G401 (cell line): ENCODE results near the gene NRCAM. TPM values are rescaled to one million over a fixed set of nuclear protein-coding genes. Genes with fewer than 3 reads are reported as not detected.

ENCODE experiments used
- DNase-seq: peaks from one replicate; pipeline ENCODE4 v3.0.0-alpha.2; 2015; ENCODE audit warnings: low spot score
- in situ Hi-C: cut with HindIII; loops from 2 replicates; pipeline ENCODE4 v1.10.0; 2016; ENCODE audit warnings: low sequenced_read_pairs, mixed read lengths
- total RNA-seq: library from RNA; depleted of rRNA; stranded (reverse); fragments of >200 nt; shearing (Covaris generic); gene quantifications from 2 replicates; pipeline ENCODE4 v1.2.3, GENCODE V29; 2014

Gene NRCAM
- total RNA-seq, 1 experiment from 2014 or later = not detected

DNA sequence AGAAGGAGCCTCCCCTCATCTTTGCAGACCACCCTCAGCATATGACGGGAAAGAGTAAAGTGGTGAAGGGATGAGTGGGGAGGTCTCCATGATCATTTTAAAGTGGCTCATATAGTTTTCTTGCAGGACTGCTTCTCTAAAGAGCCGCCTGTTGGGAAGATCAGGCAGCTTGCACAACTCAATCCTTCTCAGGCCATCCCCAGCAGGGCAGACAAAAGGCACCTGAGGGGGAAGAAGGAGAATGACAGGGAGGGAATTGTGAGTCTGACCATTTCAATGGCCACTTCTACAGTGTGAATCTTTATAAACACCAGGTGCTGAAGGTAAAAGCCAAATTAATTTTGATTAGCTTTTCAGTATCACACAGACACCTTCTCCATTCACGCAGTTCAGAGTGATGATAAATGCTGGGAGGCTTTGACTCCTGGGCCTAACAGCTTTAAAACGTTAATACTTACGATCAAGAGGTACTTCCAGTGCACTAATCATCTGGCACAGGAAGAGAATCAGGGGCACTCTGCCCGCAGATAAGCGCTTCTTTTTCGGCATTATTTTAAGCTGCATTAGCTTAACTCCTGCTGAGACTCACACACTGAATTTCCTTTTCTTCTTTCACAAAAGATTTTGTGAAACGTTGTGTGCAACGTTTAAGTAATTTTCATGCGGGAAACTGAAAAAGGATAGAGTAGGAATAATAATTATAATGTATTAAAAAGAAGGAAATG is 216.6 kb downstream of the NRCAM start:
- in situ Hi-C loops = no loop called here
- no peak for DNase-seq

DNA sequence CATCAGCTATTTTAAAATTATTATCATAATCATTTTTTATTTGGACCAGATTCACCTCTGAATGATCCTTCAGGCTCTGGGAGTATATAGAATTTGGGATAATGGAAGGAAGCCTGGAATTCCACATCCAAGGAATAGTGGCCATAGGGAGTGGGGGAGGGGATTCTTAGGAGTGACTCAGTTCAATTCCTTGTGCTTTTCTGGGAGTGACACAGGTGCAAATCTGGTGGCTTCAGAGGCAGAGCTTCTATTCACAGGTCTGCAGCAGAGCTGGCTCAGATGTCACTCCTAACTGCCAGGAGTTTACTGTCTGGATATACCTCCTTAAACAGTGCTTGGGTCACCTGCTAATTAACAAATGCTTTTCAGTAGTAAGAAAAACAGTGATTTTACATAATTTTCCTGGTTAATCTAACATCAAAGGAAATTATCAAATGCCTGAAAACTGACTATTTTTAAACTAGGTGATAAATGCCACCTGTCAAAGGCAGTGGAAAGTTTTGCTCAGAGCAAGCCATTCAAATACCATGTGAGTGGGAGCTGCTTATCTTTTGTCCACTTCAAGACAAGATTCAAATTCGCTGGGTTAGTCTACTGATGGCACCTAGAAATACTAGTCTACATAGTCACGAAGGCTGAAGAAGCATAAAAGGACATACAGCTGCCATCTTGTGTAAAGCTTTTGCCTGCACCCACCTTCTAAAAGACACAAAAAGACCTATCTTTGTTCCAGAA is 219.4 kb downstream of the NRCAM start:
- in situ Hi-C loops = no loop called here

DNA sequence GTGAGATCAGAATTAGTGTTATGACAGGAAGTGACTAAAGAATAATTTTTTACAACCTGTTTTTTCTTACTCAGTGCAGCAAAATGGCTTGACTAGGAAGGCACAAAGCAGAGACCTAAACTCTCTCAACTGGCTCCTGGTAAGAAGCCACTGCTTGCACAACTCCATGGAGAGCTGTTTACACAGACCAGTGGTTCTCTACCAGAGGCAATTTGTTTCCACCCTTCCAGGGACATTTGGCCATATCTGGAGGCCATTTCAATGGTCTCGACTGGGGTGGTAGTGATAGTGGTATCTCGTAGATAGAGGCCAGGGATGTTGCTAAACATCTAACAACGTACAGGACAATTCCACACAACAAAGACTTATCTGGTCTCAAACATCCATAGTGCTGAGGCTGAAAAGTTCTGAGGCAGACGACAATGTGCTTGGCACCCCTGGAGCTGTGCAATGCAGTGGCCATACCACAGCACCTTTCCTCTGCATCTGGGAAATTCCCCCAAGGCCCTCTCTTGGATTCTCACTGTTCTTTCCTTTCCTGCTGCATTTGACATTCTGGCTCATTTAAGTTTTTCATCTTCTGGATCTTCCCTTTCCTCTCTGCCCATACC is 220.7 kb downstream of the NRCAM start:
- in situ Hi-C loops = no loop called here
- no peak for DNase-seq

More for the DNA sequence above, 219.4 kb downstream of the NRCAM start:
- no peak for DNase-seq

DNA sequence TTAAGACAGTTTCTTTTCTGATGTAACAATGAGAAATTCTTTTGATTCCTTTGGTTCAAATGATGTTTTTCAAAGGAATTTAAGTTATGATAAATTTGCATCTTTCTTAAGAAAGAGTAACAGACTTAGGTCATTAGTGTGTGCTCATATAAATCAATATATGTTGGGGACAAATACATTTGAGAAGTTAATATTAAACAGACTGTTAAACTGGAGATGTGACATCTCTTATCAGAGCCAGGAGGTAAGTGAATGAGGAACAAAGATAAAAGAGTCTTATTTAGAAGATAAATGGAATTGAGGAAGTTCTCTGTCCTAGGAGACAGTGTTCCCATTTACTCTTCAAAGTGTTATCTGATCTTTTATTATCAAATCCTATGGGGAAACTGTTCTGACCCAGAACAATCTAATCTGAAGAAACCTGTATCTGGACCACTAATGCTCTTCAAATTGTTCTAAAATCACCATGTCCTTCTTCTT is 221.2 kb downstream of the NRCAM start:
- DNase-seq = no peak
- in situ Hi-C loops = no loop called here

DNA sequence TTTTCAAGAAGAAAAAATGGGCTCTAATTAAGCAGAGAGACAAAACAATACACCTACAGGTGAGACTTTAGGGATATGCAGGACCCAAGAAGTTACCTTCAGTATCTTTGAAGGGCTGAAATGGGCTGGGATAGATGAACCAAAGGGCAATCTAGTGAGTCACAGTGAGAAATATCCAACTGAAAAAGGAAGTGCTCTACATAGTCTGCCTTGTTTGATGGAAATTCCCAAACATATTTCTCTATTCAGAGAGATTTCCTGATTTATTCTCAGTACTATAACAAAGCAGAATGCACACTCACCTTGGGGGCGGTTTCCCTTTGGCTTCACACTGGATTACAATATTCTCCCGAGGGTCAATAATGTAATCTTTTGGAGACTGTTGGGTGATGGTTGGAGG is 222.0 kb downstream of the NRCAM start:
- DNase-seq = no peak
- in situ Hi-C loops = no loop called here

DNA sequence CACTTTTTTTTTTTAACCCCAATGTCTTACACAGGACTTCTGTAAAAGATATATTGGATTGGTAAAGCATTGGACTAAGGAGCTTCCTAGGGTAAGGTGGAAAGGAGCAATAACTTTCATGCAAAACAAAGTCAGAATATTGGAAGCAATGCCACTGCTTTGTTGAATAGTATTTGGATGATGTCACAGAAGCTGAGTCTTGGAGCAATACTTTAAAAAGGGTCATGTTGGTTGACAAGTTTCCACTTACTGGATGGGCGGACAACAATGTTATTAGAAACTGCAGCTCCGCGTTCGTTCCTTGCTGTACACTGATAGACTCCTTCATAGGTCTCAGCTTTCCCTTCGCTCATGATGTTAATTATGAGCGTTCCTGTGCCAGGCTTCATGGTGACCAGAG is 224.2 kb downstream of the NRCAM start:
- in situ Hi-C loops = no loop called here

DNA sequence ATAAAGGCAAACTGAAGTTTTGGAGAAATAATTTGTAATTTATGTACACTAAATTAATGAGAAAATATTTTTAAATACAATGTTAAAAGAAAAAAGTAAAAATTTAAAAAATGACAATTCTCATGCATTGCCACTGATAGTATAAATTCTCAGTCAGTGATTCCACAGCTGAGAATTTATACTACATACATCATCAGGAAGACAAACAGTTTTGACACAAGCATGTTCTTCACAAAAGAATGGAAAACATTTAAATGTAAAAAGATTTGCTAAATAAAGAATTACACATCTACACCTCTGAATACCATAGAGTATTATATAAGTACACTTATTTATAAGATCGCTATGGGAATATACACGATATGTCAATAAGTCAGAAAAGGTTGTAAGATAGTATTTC is 225.0 kb downstream of the NRCAM start:
- in situ Hi-C loops = no loop called here
- DNase-seq = no peak

More for the DNA sequence above, 224.2 kb downstream of the NRCAM start:
- DNase-seq = no peak

DNA sequence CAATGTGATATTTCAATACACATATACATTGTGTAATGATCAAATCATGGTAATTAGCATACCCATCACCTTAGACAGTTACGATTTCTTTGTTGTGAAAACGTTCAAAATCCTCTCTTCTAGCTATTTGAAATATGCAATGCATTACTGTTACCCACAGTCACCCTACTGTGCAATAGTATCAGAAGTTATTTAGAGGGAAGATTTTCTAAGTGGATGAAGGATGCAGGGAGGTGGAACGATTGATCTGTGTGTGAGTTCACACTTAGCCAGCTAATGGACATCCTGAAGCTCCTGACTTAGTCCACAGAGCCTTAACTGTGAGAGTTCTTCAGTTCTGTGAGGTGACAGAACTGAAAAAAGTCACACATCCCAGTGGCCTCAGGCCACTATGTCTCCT is 228.9 kb downstream of the NRCAM start:
- in situ Hi-C loops = no loop called here
- no peak for DNase-seq

DNA sequence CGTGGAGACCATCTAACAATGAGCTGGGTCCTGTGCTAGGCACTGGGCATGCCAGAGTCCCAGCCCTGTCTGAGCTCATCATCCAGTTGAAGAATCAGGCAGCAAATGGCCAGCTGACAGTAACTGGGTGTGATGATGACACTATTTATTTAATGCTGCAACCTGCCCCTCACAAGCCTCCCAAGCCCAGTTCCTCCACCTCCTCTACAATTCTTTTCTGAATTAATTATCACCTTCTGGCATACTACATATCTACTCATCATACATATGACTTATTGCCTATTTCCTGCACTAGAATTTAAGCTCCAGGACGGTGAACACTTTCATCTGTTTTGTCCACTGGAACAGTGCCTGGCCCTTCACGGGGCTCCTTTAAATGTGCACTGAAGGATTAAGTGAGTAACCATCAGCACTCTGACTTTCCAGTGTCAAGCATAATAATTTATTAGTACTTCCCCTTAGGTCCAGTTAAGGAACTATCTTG is 229.4 kb downstream of the NRCAM start:
- DNase-seq = no peak
- in situ Hi-C loops = no loop called here

DNA sequence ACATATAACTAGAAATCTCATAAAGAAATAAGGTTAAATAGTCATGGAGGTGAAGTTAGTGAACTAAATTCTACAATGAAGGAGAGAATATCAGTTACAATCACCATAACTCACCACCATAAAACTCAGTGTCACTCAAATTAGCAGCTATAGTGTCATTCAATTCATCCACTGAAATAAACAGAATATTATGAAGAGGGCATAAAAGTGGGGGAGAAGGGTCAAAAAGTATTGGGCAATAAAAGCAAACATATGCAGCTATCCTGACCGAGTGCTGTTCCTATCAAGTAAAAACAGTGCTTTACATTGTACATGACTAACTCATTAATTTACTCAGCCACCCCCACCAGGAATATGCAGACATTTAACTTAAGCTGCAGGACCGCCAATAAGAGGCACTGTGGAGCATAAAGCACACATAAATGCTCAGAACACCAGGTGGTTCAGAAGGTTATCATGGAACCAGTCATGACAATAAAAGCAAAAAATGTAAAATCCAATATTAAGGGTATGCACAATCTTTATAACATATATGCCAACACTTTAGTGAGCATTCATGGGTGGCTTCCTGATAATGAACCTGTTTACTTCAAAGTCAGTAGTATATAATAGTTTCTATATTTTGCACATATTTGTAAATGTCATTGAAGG is 230.6 kb downstream of the NRCAM start:
- in situ Hi-C loops = no loop called here
- no peak for DNase-seq

DNA sequence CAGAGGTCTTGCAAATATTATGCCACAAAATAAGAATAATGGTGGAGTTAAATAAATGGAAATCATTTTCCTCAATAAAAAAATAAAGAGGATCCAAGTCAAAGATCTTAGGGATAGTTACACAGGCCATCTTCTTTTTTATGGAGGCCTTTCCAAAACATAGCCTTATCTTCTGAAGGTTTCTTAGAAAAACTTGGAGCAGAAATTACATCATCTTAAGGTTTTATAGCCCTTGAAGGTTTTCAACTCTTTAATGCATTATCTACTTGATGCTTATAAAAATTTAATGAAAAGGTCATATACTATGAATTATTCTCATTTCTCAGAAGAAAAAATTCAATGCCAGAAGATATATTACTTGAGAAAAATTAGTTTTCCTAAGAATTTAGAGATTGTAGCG is 231.8 kb downstream of the NRCAM start:
- no peak for DNase-seq
- in situ Hi-C loops = no loop called here

DNA sequence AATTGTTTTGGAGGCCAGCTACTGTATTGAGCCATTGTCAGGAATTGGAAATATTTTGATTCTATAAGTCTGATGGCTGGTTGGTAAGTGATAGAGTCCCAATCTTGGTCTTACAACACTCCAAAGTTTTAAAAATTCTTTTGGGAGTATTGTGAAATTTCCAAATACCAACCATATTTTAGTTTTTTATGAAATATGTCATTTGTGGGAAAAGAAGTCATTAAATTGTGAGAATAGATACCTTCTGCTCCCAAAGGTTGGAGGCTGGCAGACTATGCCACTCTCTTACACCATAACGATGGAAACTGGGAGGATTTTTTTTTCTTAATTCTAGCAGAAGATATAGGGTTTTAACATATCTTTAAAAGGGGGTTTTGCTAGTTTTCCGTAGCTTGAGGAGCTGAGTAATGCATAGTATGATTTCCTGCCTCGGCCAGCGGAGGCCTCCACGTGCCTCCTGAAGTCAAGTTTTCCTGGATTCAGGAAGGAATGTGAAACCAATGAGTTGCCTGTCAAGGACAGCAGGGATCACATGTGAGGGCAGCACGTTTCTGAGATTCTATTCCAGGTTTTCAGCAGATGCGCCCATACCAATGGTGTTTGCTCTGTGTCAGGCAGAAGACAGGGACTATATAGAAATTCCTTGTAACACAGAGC is 233.9 kb downstream of the NRCAM start:
- no peak for DNase-seq

DNA sequence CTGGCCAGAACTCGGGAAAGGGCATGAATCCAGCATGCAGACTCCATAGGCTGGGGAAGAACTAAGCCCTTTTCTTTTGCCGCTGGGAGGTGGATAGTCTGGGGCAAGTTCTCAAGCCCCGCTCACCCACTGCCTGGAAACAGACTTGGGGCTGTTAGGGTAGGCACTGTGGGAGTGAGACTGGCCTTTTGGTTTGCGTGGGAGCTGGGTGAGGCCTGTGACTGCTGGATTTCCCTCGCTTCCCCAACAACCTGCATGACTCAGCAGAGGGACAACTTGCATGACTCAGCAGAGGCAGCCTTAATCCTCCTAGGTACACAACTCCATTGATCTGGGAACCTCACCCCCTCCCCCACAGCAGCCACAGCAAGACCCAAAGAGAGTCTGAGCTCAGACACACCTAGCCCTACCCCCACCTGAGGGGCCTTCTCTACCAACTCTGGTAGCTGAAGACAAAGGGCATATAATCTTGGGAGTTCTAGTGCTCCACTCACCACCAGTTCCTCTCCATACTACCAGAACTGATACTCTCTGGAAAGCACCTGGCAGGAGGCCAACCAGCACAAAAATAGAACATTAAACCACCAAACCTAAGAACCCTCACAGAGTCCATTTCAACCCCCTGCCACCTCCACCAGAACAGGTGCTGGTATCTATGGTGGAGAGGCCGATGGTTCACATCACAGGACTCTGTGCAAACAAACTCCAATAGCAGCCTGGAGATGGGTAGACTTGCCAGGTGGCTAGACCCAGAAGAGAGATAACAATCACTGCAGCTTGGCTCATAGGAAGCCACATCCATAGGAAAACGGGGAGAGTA is 244.6 kb downstream of the NRCAM start:
- no peak for DNase-seq
- in situ Hi-C loops = no loop called here

More for the DNA sequence above, 233.9 kb downstream of the NRCAM start:
- in situ Hi-C loops = no loop called here

DNA sequence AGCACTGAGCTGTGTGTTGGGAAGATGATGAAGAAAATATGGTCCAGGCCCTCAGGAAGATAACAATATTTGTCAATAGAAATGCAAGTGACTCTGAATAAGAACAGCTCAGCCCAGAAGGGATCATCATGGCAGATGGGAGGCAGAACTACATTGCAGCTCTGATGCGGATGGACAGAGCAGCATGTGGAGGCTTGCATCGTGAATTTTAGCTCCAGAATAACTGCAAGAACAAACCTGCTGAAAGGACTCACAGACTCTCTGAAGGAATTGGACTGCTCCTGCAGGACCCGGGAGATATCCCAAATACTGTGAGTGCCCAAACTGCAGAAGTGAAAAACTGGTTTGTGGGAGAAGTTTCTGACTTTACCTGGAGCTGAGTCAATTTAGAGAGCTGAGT is 245.4 kb downstream of the NRCAM start:
- no peak for DNase-seq
- in situ Hi-C loops = no loop called here

DNA sequence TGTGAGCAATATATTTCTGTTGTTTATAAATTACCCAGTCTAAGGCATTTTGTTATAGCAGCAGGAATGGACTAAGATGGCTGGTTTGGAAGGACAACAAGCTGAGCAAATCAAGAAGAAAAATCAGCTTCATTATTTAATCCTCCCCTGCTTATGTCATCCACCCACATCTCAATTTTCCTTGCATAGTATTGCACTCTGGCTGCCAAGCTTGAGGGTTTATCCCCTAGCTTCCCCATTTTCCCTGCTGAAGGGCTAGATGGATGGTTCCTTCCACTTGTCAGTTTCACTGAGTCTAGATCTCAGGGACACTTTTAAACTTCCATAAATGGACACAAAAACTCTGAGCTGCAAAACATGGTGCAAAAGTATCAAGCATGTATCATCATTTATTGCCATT is 250.9 kb downstream of the NRCAM start:
- in situ Hi-C loops = no loop called here
- no peak for DNase-seq

DNA sequence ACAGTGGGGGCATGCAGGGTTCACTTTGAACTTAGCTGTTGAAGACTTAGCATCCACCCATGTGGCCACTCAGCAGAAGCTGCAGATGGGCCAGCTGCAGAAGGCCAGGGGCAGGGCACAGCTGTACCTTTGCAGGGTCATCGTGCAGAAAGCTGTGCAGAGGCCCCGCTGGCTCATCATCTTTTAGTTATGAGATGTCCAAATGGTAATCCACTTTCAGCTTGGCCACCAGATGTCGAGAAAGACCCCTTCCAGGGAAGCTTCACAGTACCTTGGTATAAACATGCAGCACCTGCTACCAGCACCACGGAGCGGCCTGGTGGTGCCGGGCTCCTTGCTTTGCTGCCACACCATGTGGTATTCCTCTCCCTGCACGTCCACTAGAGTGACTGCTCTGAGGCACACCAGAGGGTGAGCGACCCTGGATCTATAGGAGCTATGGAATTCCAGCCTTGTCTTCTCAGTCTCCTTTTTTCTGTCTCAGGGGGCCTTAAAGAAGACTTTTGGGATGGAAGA is 251.9 kb downstream of the NRCAM start:
- no peak for DNase-seq
- in situ Hi-C loops = no loop called here

DNA sequence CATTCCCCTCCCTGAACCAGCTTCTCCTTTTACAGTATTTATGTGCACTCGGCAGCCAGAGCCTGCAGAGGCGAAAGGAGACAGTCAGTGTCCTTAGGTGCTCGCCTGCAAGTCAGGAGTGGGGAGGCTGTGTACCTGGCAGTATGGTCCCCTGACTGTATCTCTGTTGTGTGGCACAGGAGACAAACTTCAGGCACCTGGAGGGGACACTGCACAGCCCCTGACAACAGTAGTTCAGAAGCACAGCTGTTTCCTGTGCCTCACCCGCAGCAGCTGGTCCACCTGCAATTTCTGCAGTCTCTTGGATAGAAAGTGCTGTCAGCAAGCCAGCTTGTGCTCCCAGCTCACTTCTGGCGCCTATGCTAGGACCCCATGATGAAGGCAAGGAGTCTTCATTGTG is 252.7 kb downstream of the NRCAM start:
- in situ Hi-C loops = no loop called here
- DNase-seq = no peak

DNA sequence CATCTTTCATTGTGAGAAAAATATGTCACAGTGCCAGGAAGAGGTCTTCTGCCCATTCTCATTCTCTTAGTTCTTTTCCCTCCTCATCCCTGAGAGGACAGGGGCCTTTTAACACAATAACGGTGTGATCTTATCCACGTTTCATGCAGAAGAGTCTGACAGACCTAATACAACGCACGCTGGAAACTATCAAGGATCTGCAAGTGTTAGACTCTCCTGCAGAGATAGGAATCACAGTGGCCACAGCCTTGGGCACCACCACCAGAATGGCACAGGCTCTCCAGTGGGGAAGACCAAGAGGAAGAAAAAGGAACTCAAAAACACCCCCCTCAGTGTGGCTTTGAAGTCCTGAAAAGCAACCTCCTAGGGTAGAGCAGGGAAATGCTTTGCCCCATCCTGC is 253.5 kb downstream of the NRCAM start:
- in situ Hi-C loops = no loop called here

More for the DNA sequence above, 253.5 kb downstream of the NRCAM start:
- DNase-seq = peak; percentile 8
